ENCODE data around the gene ACAD9.

ACAD9 gene

GRCh38 chr3:128940252-128940651 is 60.8 kb downstream of the ACAD9 start:
- DNase-seq: no peak

GRCh38 chr3:128942161-128942952 is 62.9 kb downstream of the ACAD9 start:
- DNase-seq: no peak

- no peak for DNase-seq
Measured at GRCh38 chr3:128945041-128945877, 65.8 kb downstream of the ACAD9 start.

GRCh38 chr3:128945878-128946175 is 66.4 kb downstream of the ACAD9 start:
- no peak for DNase-seq

GRCh38 chr3:128946411-128946810 is 67.0 kb downstream of the ACAD9 start:
- DNase-seq: no peak

GRCh38 chr3:128949158-128949557 is 69.7 kb downstream of the ACAD9 start:
- no peak for DNase-seq

GRCh38 chr3:128950223-128950938 is 71.0 kb downstream of the ACAD9 start:
- no peak for DNase-seq

- no peak for DNase-seq
Measured at GRCh38 chr3:128956440-128956839, 77.0 kb downstream of the ACAD9 start.
